Prostate gland (tissue), 2 donors: ENCODE results near the gene ARRDC5. TPM values are rescaled to one million over a fixed set of nuclear protein-coding genes. Genes with fewer than 3 reads are reported as not detected.

Experiments
- DNase-seq: peaks from one replicate; pipeline ENCODE4 v3.0.0-alpha.2; 2019; ENCODE audit warnings: low spot score
- H3K27ac ChIP-seq, 2 donors: fragments of 200-600 bp; sonication (generic); 2 replicates each; pipeline ENCODE4 v1.5.1; 2017 to 2019
- H3K27me3 ChIP-seq: fragments of 200-600 bp; sonication (generic); replicated peaks from 2 replicates; pipeline ENCODE4 v1.5.1; 2019; ENCODE audit not compliant: insufficient read depth
- H3K36me3 ChIP-seq, 2 donors: fragments of 200-600 bp; sonication (generic); 1 replicate in 1 of 2; 2 replicates in 1 of 2; pipeline versions ENCODE4 v1.5.1 to v1.8.1; 2017 to 2019
- H3K4me1 ChIP-seq: fragments of 200-600 bp; sonication (generic); replicated peaks from 2 replicates; pipeline ENCODE4 v1.5.1; 2019
- H3K4me3 ChIP-seq, 2 donors: fragments of 200-600 bp; sonication (generic); 2 replicates each; pipeline ENCODE4 v1.5.1; 2017 to 2019
- H3K9me3 ChIP-seq: fragments of 200-600 bp; sonication (generic); 2 replicates; pipeline ENCODE4 v1.5.1; 2017
- CTCF ChIP-seq, 4 experiments: fragments of 200-600 bp in 2 of 4; fragments of 450-650 bp in 2 of 4; sonication (generic) in 2 of 4; IDR thresholded peaks; 1 replicate in 3 of 4; 2 replicates in 1 of 4; pipeline ENCODE4 v1.5.1; 2016 to 2019; ENCODE audit warnings: antibody characterized with exemption in 4 of 4, mild to moderate bottlenecking in 2 of 4, moderate library complexity in 2 of 4
- POLR2A ChIP-seq: fragments of 450-650 bp; IDR thresholded peaks from one replicate; pipeline ENCODE4 v1.6.1; 2016; ENCODE audit warnings: antibody characterized with exemption, mild to moderate bottlenecking
- POLR2AphosphoS5 ChIP-seq: sonication (generic); formaldehyde crosslinking; IDR thresholded peaks from one replicate; pipeline ENCODE4 v1.6.1; 2017; ENCODE audit warnings: antibody characterized with exemption
- WGBS: methylation state at CpG from one replicate; pipeline ENCODE4 v1.1.5; 2018; 5-methylcytosine and 5-hydroxymethylcytosine counted together
- intact Hi-C: fragments of 100-400 bp; cut with DNase I; formaldehyde crosslinking; loops from one replicate; pipeline ENCODE4 v1.14.2; 2022
- total RNA-seq, 2 donors: library from RNA; depleted of rRNA; stranded (reverse); fragments of >200 nt; gene quantifications; one replicate each; pipeline ENCODE4 v1.1.0, GENCODE V29; 2016

The ARRDC5 gene
- total RNA-seq, 2 donors from 2014 or later = 1.2 TPM; not detected in 1

GRCh38 chr19:4929186-4929585 is 26.5 kb upstream of the ARRDC5 start:
- WGBS = 92% methylated on average over 22 of the region's 22 CpGs
- TF ChIP-seq CTCF (IDR thresholded peaks at IDR 0.05) (no peak), POLR2A (no peak), POLR2AphosphoS5 (no peak)
- no peak for DNase-seq
- H3K27me3 ChIP-seq = no peaks in the 10 kb centered on the region
- H3K27ac ChIP-seq = no peak overlapping the region
- no peaks in the 10 kb centered on the region for H3K36me3 ChIP-seq
- intact Hi-C loops = no loop called here
- H3K9me3 ChIP-seq = no peaks in the 10 kb centered on the region
- H3K4me1 ChIP-seq = peaks cover 7% of the 10 kb centered on the region
- no peak overlapping the region for H3K4me3 ChIP-seq

- no peaks in the 10 kb centered on the region for H3K36me3 ChIP-seq
- TF ChIP-seq POLR2AphosphoS5 (no peak), CTCF (IDR thresholded peaks at IDR 0.05) (no peak), POLR2A (no peak)
- no peaks in the 10 kb centered on the region for H3K9me3 ChIP-seq
- no peaks in the 10 kb centered on the region for H3K27me3 ChIP-seq
- intact Hi-C loops = no loop called here
- no peak overlapping the region for H3K4me3 ChIP-seq
- DNase-seq = no peak
- WGBS = 80% methylated on average over 20 of the region's 21 CpGs
- no peaks in the 10 kb centered on the region for H3K4me1 ChIP-seq
- no peak overlapping the region for H3K27ac ChIP-seq
These were observed 20.6 kb upstream of the ARRDC5 start for GRCh38 chr19:4923276-4923747.

- no peak overlapping the region for H3K27ac ChIP-seq
- WGBS = 85% methylated on average over 22 of the region's 22 CpGs
These were observed 20.0 kb upstream of the ARRDC5 start for GRCh38 chr19:4922530-4923275.

GRCh38 chr19:4916292-4917082 is 13.8 kb upstream of the ARRDC5 start:
- H3K36me3 ChIP-seq = no peaks in the 10 kb centered on the region
- H3K4me3 ChIP-seq = no peak overlapping the region
- TF ChIP-seq CTCF (IDR thresholded peaks at IDR 0.05) (no peak), POLR2A (no peak), POLR2AphosphoS5 (no peak)
- intact Hi-C loops = no loop called here
- H3K9me3 ChIP-seq = no peaks in the 10 kb centered on the region
- no peak overlapping the region for H3K27ac ChIP-seq
- H3K4me1 ChIP-seq = no peaks in the 10 kb centered on the region
- DNase-seq = no peak
- WGBS = 88% methylated on average over 41 of the region's 41 CpGs
- no peaks in the 10 kb centered on the region for H3K27me3 ChIP-seq

More at GRCh38 chr19:4922530-4923275, 20.0 kb upstream of the ARRDC5 start:
- Histone ChIP-seq H3K4me3 (no peak overlapping the region), H3K27me3 (no peaks in the 10 kb centered on the region), H3K36me3 (no peaks in the 10 kb centered on the region), H3K4me1 (no peaks in the 10 kb centered on the region), H3K9me3 (no peaks in the 10 kb centered on the region)
- TF ChIP-seq POLR2A (no peak), CTCF (IDR thresholded peaks at IDR 0.05) (no peak), POLR2AphosphoS5 (no peak)
- DNase-seq = no peak
- intact Hi-C loops = no loop called here
